Neural crest cell (in vitro differentiated cells): ENCODE data around the gene RWDD4. TPM values are rescaled to one million over a fixed set of nuclear protein-coding genes. Genes with fewer than 3 reads are reported as not detected.

Experiments
- DNase-seq: peaks from one replicate; pipeline ENCODE4 v3.0.0; 2021; ENCODE audit warnings: low read depth, mixed read lengths, low spot score
- H3K27ac Mint-ChIP-seq: one replicate; pipeline ENCODE4 v1.8.0; 2021; ENCODE audit warnings: mild to moderate bottlenecking, mixed read lengths; ENCODE audit not compliant: unreplicated experiment
- H3K27me3 Mint-ChIP-seq: 2 replicates; pipeline ENCODE4 v1.8.0; 2021; ENCODE audit warnings: low read depth, mild to moderate bottlenecking, mixed read lengths
- H3K36me3 Mint-ChIP-seq: 2 replicates; pipeline ENCODE4 v1.8.0; 2021; ENCODE audit warnings: low read depth, mild to moderate bottlenecking, mixed read lengths
- H3K4me1 Mint-ChIP-seq: 2 replicates; pipeline ENCODE4 v1.8.0; 2021; ENCODE audit warnings: mixed read lengths
- H3K4me3 Mint-ChIP-seq: one replicate; pipeline ENCODE4 v1.8.0; 2021; ENCODE audit warnings: mild to moderate bottlenecking, mixed read lengths
- H3K9me3 Mint-ChIP-seq: 2 replicates; pipeline ENCODE4 v1.8.0; 2021; ENCODE audit warnings: mixed read lengths
- CTCF ChIP-seq: fragments of 200-600 bp; sonication (generic); conservative IDR thresholded peaks from 2 replicates; pipeline ENCODE4 v1.5.0; 2021; ENCODE audit warnings: antibody characterized with exemption, mild to moderate bottlenecking
- total RNA-seq: library from RNA; stranded (reverse); gene quantifications from 2 replicates; pipeline ENCODE4 v1.2.1, GENCODE V29; 2021

Gene RWDD4
- total RNA-seq, 1 donor from 2014 or later: 17.4 TPM

DNA sequence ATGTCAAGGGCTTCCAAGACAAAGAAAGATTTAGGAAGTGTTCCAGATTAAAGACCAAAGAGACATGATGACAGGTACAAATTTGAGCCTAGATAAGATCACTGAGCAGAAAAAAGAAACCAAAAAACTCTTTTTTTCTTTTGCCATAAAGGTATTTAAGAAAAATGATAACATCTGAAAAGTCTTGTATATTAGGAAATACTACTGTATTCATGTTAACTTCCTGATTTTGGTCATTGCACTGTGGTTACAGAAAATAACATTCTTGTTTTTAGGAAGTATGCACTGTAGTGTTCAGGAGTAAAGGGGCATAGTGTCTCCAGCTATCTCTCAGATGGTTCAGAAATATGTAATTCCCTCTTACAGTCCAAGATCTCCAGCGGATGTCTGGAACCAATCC is 37.1 kb downstream of the RWDD4 start:
- Mint-ChIP-seq H3K4me1 (peaks cover 15% of the 10 kb centered on the region), H3K27me3 (no peaks in the 10 kb centered on the region), H3K36me3 (no peaks in the 10 kb centered on the region), H3K4me3 (no peak overlapping the region), H3K9me3 (no peaks in the 10 kb centered on the region), H3K27ac (no peak overlapping the region)
- DNase-seq: no peak
- TF ChIP-seq CTCF: no peak

DNA sequence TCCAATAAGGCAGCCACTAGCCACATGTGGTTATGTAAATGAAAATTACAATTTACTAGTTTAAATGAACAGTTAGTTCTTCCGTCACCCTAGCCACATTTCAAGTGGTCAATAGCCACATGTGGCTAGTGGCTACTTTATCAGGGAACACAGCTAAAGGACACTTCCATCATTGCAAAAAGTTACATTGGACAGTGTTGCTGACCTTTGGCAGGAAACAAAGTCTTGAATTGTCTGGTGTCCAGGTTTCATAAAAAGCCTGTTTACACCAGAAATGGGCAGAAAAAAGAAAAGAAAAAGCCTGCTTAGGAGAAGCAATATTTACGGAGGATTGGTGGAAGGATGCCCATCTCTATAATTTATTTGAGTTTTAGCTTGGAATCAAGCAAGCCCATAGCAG is 38.6 kb downstream of the RWDD4 start:
- DNase-seq: no peak
- no peaks in the 10 kb centered on the region for H3K27me3 Mint-ChIP-seq
- H3K27ac Mint-ChIP-seq: no peak overlapping the region
- no peak for TF ChIP-seq CTCF
- no peaks in the 10 kb centered on the region for H3K9me3 Mint-ChIP-seq
- no peak overlapping the region for H3K4me3 Mint-ChIP-seq
- H3K36me3 Mint-ChIP-seq: no peaks in the 10 kb centered on the region
- H3K4me1 Mint-ChIP-seq: peaks cover 15% of the 10 kb centered on the region

- H3K9me3 Mint-ChIP-seq: no peaks in the 10 kb centered on the region
- no peaks in the 10 kb centered on the region for H3K27me3 Mint-ChIP-seq
- peaks cover 15% of the 10 kb centered on the region for H3K4me1 Mint-ChIP-seq
- no peak for DNase-seq
- H3K36me3 Mint-ChIP-seq: no peaks in the 10 kb centered on the region
- peak overlapping the region; percentile 7 for H3K27ac Mint-ChIP-seq
- TF ChIP-seq CTCF: no peak
- H3K4me3 Mint-ChIP-seq: no peak overlapping the region
Observed at GRCh38 chr4:183618681-183619080, 40.3 kb downstream of the RWDD4 start.

GRCh38 chr4:183617075-183617474 is 41.9 kb downstream of the RWDD4 start:
- Mint-ChIP-seq H3K36me3 (no peaks in the 10 kb centered on the region), H3K9me3 (no peaks in the 10 kb centered on the region), H3K27me3 (no peaks in the 10 kb centered on the region)

DNA sequence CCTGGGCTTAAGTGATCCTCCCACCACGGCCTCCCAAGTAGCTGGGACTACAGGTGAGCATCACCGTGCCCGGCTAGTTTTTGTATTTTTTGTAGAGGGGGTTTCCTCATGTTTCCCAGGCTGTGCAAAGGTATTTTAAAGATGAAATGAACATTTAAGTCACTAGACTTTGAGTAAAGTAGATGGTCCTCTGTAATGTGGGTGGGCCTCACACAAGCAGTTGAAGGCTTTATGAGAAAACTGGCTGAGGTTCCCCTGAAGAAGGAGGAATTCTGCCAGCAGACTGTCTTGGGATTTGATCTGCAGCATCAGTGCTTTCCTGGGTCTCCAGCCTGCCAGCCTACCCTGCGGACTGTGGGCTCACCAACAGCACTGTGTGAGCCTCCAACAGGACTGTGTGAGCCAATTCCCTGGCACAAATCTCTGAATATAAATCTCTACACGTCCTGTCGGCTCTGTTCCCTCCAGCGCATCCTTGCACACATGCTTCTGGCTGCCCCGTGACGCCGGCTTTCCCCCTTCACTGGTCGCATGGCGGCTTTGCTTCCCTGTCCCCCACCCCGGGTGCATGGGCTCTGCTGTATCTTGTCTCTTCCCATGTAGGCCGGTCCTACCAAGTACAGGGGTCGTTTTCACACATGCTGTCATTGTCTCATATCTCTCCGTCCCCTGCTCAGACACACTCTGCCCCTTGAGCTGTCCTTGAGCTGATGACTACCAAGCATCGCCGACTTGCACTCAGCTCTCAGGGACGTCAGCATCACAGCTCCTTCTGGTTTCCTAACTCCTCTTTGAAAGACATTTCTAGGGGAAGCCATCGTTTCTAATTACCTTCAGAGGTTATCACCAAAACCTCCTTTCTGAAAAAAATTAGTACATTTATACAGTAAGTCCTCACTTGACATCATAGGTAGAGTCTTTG is 46.4 kb downstream of the RWDD4 start:
- Mint-ChIP-seq H3K4me1 (no peaks in the 10 kb centered on the region), H3K27ac (peak overlapping the region; percentile 32), H3K27me3 (no peaks in the 10 kb centered on the region), H3K9me3 (no peaks in the 10 kb centered on the region), H3K4me3 (no peak overlapping the region), H3K36me3 (no peaks in the 10 kb centered on the region)
- no peak for DNase-seq
- TF ChIP-seq CTCF: no peak

More at GRCh38 chr4:183617075-183617474, 41.9 kb downstream of the RWDD4 start:
- H3K4me1 Mint-ChIP-seq: peaks cover 15% of the 10 kb centered on the region
- no peak overlapping the region for H3K4me3 Mint-ChIP-seq
- H3K27ac Mint-ChIP-seq: no peak overlapping the region
- TF ChIP-seq CTCF: no peak
- no peak for DNase-seq
